ENCODE results near the gene ADGRF3. TPM values are rescaled to one million over a fixed set of nuclear protein-coding genes. Genes with fewer than 3 reads are reported as not detected.
"Not testable (repeated sequence)": the region's sequence is repeated elsewhere in the genome, so short reads cannot be mapped to it uniquely, and the experiment has no call there.

The ADGRF3 gene
- total RNA-seq, 2 experiments from 2014 or later = 2.3 to 2.5 TPM

GRCh38 chr2:26283606-26284005, 63.0 kb downstream of the ADGRF3 start:
- H3K4me3 Mint-ChIP-seq = no peak overlapping the region
- peaks cover 57% of the 10 kb centered on the region for H3K36me3 Mint-ChIP-seq (ENCODE audit: low read depth)
- no peaks in the 10 kb centered on the region for H3K27me3 Mint-ChIP-seq
- no peaks in the 10 kb centered on the region for H3K4me1 Mint-ChIP-seq
- ChIA-PET POLR2A (no interaction called here), CTCF (no interaction called here)
- H3K27ac Mint-ChIP-seq = no peak overlapping the region
- H3K9me3 Mint-ChIP-seq = no peaks in the 10 kb centered on the region
- DNase-seq = no peak

DNA sequence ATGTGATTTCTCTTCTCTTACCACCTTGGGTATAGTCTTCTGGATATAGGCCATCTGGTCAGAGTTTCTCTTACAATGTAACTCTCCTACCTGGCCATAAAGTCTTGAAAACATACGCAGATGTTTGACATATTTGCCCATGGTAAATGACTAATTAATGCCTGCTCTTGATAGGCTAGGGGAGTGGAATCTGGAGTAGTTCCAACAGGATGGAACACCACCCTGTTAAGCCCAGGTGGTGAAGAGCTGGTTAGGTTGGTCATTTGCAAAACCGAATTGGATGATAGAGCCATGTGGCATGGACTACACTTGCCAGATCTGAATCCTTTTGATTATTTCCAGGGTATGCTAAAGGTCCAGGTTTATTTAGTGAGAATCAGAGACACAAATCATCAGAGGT, 65.4 kb downstream of the ADGRF3 start:
- POLR2A ChIA-PET = no interaction called here
- Mint-ChIP-seq H3K4me3 (no peak overlapping the region), H3K4me1 (peaks cover 8% of the 10 kb centered on the region), H3K27me3 (no peaks in the 10 kb centered on the region), H3K36me3 (ENCODE audit: low read depth) (peaks cover 48% of the 10 kb centered on the region), H3K27ac (no peak overlapping the region), H3K9me3 (no peaks in the 10 kb centered on the region)
- DNase-seq = no peak
- CTCF ChIA-PET = no interaction called here

DNA sequence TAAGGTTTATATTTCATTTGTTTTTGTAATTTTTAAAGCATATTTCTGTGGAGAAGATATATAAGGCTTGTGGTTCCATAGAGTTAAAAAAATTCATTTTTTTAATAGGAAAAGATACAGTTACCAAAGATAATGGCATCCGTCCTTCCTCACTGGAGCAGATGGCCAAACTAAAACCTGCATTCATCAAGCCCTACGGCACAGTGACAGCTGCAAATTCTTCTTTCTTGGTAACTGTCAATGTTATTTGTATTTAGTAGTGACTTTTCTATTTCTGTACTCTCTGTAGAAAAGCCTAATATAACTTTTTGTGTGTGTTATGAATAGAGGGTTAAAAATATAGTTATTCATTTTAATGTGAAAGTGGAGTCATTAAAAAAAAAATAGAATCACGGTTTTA, 66.7 kb downstream of the ADGRF3 start:
- no peak overlapping the region for H3K4me3 Mint-ChIP-seq
- no peaks in the 10 kb centered on the region for H3K9me3 Mint-ChIP-seq
- H3K36me3 Mint-ChIP-seq (ENCODE audit: low read depth) = peaks cover 43% of the 10 kb centered on the region
- no peak overlapping the region for H3K27ac Mint-ChIP-seq
- CTCF ChIA-PET = no interaction called here
- H3K4me1 Mint-ChIP-seq = peaks cover 10% of the 10 kb centered on the region
- DNase-seq = no peak
- no peaks in the 10 kb centered on the region for H3K27me3 Mint-ChIP-seq
- POLR2A ChIA-PET = no interaction called here

DNA sequence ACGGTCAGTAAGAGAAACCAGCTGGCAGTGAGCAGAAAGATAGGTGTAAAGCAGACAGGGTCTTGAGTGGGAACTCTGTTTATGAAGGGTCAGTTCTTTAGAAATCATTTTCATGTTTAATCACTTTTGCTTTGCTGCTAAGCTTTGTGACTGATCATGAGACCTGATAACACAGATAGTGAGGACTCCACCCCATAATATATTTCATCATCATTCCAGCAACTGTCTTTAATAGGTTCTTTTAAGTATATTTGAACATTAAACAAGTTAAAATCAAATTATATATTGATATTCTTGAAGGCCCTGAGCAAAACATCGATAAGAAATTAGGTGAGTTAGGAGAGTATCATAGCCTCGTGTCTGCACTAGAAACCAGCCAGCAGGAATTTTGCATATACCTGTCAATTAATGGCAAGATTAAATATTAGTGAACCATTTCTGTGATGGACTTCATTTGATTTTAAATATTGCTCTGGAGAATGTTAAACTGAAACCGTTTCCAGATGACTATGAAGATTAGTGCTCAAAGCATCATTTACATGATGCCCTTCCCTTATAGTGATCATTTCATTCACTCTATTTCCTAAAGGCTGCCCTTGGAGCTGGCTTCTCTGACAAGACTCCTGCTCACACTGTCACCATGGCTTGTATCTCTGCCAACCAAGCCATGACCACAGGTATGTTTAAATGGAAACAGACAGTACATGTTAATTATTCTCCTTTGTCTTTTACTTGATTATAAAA, 69.9 kb downstream of the ADGRF3 start:
- Mint-ChIP-seq H3K9me3 (no peaks in the 10 kb centered on the region), H3K27ac (no peak overlapping the region), H3K4me1 (peaks cover 13% of the 10 kb centered on the region), H3K4me3 (no peak overlapping the region), H3K27me3 (no peaks in the 10 kb centered on the region), H3K36me3 (ENCODE audit: low read depth) (peaks cover 26% of the 10 kb centered on the region)
- DNase-seq = no peak
- ChIA-PET CTCF (no interaction called here), POLR2A (no interaction called here)

DNA sequence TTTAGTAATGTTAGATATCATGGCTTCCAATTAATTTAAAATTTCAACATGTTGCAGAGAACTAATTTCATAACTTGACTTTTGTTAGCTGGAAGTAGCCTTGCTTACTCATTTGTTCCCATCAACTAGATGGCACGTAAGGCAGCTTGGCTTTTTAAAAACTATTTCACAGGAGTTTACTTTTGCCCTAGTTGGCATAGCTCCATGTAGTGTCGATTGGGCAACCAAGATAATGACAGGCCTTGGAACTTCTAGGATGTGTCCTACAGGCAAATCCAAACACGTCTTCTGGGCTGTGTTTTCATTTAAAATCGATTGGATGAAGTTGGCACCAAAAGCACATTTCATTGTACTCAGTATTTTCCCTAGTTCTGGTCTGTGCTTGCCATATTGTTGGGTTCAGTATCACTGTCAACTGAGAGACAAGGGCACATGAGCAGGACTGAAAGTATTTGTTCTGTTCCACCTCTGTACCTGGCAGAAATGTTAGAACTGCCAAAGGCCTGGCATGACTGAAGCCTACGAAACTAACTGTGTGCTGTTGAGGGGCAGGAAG, 72.5 kb downstream of the ADGRF3 start:
- no peak overlapping the region for H3K4me3 Mint-ChIP-seq
- no peak overlapping the region for H3K27ac Mint-ChIP-seq
- peaks cover 12% of the 10 kb centered on the region for H3K36me3 Mint-ChIP-seq (ENCODE audit: low read depth)
- ChIA-PET POLR2A (interaction anchor here (1.7 kb wide), 1 partner anchor 31 kb away, joined by 5 read pairs; no protein-coding TSS in a partner anchor), CTCF (interaction anchor here (1.2 kb wide), 1 partner anchor 56 kb away, joined by 4 read pairs; no protein-coding TSS in a partner anchor)
- no peaks in the 10 kb centered on the region for H3K9me3 Mint-ChIP-seq
- H3K27me3 Mint-ChIP-seq = no peaks in the 10 kb centered on the region
- H3K4me1 Mint-ChIP-seq = peaks cover 22% of the 10 kb centered on the region
- no peak for DNase-seq

GRCh38 chr2:26273501-26273900, 73.1 kb downstream of the ADGRF3 start:
- POLR2A ChIA-PET = interaction anchor here (1.7 kb wide), 1 partner anchor 30 kb away, joined by 5 read pairs; no protein-coding TSS in a partner anchor
- Mint-ChIP-seq H3K4me3 (no peak overlapping the region), H3K27ac (no peak overlapping the region), H3K9me3 (no peaks in the 10 kb centered on the region), H3K27me3 (no peaks in the 10 kb centered on the region), H3K4me1 (peaks cover 22% of the 10 kb centered on the region), H3K36me3 (ENCODE audit: low read depth) (peaks cover 5% of the 10 kb centered on the region)
- DNase-seq = no peak
- CTCF ChIA-PET = interaction anchor here (1.2 kb wide), 1 partner anchor 57 kb away, joined by 4 read pairs; no protein-coding TSS in a partner anchor

DNA sequence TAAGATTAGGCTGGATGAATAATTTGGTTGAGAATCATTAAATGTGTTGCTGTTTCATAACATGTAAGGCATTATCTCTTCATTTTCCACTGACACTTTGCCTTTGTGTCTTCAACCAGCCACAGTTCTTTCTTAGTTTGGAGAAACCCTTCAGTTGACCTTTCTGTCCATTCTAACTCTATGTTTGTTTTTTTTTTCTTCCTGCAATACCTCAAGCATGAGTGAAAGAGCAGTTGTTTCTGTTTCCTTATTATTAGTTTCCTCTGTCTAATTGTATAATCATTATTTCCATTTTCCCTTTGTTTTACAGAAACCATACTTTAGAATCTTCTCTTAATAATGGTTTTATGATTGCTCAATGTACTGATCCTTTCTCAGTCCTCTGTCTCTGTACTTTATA, 76.2 kb downstream of the ADGRF3 start:
- no peaks in the 10 kb centered on the region for H3K27me3 Mint-ChIP-seq
- POLR2A ChIA-PET = interaction anchor here (1.2 to 1.6 kb wide), 2 partner anchors 26 to 28 kb away, joined by 3 to 4 read pairs; partner anchors contain the start of gene HADHA
- no peak overlapping the region for H3K4me3 Mint-ChIP-seq
- DNase-seq = no peak
- H3K36me3 Mint-ChIP-seq (ENCODE audit: low read depth) = peaks cover 10% of the 10 kb centered on the region
- H3K9me3 Mint-ChIP-seq = no peaks in the 10 kb centered on the region
- no peak overlapping the region for H3K27ac Mint-ChIP-seq
- peaks cover 12% of the 10 kb centered on the region for H3K4me1 Mint-ChIP-seq
- CTCF ChIA-PET = no interaction called here

GRCh38 chr2:26269571-26270158, 76.9 kb downstream of the ADGRF3 start:
- peaks cover 10% of the 10 kb centered on the region for H3K36me3 Mint-ChIP-seq (ENCODE audit: low read depth)
- peaks cover 12% of the 10 kb centered on the region for H3K4me1 Mint-ChIP-seq
- no peak for DNase-seq
- no peak overlapping the region for H3K27ac Mint-ChIP-seq
- no peaks in the 10 kb centered on the region for H3K9me3 Mint-ChIP-seq
- no peaks in the 10 kb centered on the region for H3K27me3 Mint-ChIP-seq
- CTCF ChIA-PET = no interaction called here
- no peak overlapping the region for H3K4me3 Mint-ChIP-seq
- POLR2A ChIA-PET = interaction anchor here (0.9 to 1.6 kb wide), 3 partner anchors 24 to 28 kb away, joined by 3 to 4 read pairs (median 3); partner anchors contain the start of gene HADHA

DNA sequence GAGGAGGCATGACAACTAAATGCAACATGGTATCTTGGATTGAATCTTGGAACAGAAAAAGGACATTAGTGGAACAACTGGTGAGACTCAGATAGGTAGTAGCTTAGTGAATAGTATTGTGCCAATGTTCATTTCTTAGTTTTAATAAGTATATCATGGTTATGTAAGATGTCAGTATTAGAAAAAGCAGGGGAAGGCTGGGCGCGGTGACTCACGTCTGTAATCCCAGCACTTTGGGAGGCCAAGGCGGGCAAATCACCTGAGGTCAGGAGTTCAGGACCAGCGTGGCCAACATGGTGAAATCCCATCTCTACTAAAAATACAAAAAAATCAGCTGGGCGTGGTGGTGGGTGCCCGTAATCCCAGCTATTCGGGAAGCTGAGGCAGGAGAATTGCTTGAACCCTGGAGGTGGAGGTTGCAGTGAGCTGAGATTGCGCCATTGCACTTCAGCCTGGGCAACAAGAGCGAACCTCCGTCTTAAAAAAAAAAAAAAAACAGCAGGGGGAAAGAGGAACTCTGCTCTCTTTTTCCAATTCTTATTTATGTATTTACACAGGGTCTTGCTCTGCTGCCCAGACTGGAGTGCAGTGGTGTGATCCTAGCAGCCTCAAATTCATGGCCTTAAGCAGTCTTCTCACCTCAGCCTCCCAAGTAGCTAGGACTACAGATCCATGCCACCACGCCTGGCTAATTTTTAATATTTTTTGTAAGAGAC, 77.8 kb downstream of the ADGRF3 start:
- CTCF ChIA-PET, H3K4me3 Mint-ChIP-seq, H3K27ac Mint-ChIP-seq, H3K9me3 Mint-ChIP-seq, DNase-seq, H3K27me3 Mint-ChIP-seq: not testable (repeated sequence)
- peaks cover 12% of the 10 kb centered on the region for H3K4me1 Mint-ChIP-seq
- POLR2A ChIA-PET = interaction anchor here (0.9 kb wide), 1 partner anchor 23 kb away, joined by 3 read pairs; no protein-coding TSS in a partner anchor
- H3K36me3 Mint-ChIP-seq (ENCODE audit: low read depth) = peaks cover 12% of the 10 kb centered on the region

GRCh38 chr2:26268213-26268612, 78.4 kb downstream of the ADGRF3 start:
- ChIA-PET CTCF (no interaction called here), POLR2A (no interaction called here)
- Mint-ChIP-seq H3K9me3 (no peaks in the 10 kb centered on the region), H3K36me3 (ENCODE audit: low read depth) (peaks cover 12% of the 10 kb centered on the region), H3K27me3 (no peaks in the 10 kb centered on the region), H3K4me3 (no peak overlapping the region), H3K4me1 (peaks cover 10% of the 10 kb centered on the region), H3K27ac (no peak overlapping the region)
- DNase-seq = no peak

GRCh38 chr2:26258836-26259235, 87.8 kb downstream of the ADGRF3 start:
- not testable (repeated sequence) for H3K27ac Mint-ChIP-seq, DNase-seq, H3K27me3 Mint-ChIP-seq, H3K9me3 Mint-ChIP-seq, H3K4me3 Mint-ChIP-seq, H3K4me1 Mint-ChIP-seq
- ChIA-PET POLR2A (interaction anchor here (1.5 kb wide), 1 partner anchor 14 kb away, joined by 5 read pairs; the partner anchor contains the start of genes HADHA and HADHB), CTCF (interaction anchor here (0.7 kb wide), 1 partner anchor 85 kb away, joined by 3 read pairs; no protein-coding TSS in a partner anchor)
- peaks cover 20% of the 10 kb centered on the region for H3K36me3 Mint-ChIP-seq (ENCODE audit: low read depth)
